Activated gamma-delta T cell (primary cell): ENCODE measurements around the gene TENM4.

Experiments
- DNase-seq: peaks from one replicate; lab custom pipeline; 2025; lab: John Stamatoyannopoulos, UW

TENM4 gene

GRCh38 chr11:79388201-79388600 lies 52.6 kb downstream of the TENM4 start:
- no peak for DNase-seq

- DNase-seq, result no peak
Measured at GRCh38 chr11:79383874-79384273, 57.0 kb downstream of the TENM4 start.

- no peak for DNase-seq
Measured at GRCh38 chr11:79382301-79383050, 58.4 kb downstream of the TENM4 start.

GRCh38 chr11:79381036-79381435 lies 59.8 kb downstream of the TENM4 start:
- DNase-seq, result no peak

- no peak for DNase-seq
Measured at GRCh38 chr11:79377406-79377805, 63.4 kb downstream of the TENM4 start.

GRCh38 chr11:79375818-79376550 lies 64.8 kb downstream of the TENM4 start:
- no peak for DNase-seq

- DNase-seq, result no peak
Measured at GRCh38 chr11:79374727-79375126, 66.1 kb downstream of the TENM4 start.

- no peak for DNase-seq
Measured at GRCh38 chr11:79371724-79372123, 69.1 kb downstream of the TENM4 start.

- DNase-seq, result no peak
Measured at GRCh38 chr11:79371152-79371551, 69.7 kb downstream of the TENM4 start.

GRCh38 chr11:79369055-79369454 lies 71.8 kb downstream of the TENM4 start:
- DNase-seq, result no peak

- DNase-seq, result no peak
Measured at GRCh38 chr11:79367844-79368243, 73.0 kb downstream of the TENM4 start.

GRCh38 chr11:79366218-79366617 lies 74.6 kb downstream of the TENM4 start:
- DNase-seq, result no peak

- DNase-seq, result no peak
Measured at GRCh38 chr11:79363861-79364378, 76.9 kb downstream of the TENM4 start.

GRCh38 chr11:79363256-79363655 lies 77.6 kb downstream of the TENM4 start:
- DNase-seq, result no peak

GRCh38 chr11:79362821-79363220 lies 78.0 kb downstream of the TENM4 start:
- DNase-seq, result no peak

- no peak for DNase-seq
Measured at GRCh38 chr11:79362206-79362757, 78.5 kb downstream of the TENM4 start.

- DNase-seq, result no peak
Measured at GRCh38 chr11:79358258-79358657, 82.6 kb downstream of the TENM4 start.

GRCh38 chr11:79353706-79354105 lies 87.1 kb downstream of the TENM4 start:
- no peak for DNase-seq

- no peak for DNase-seq
Measured at GRCh38 chr11:79352349-79352703, 88.5 kb downstream of the TENM4 start.

- DNase-seq, result no peak
Measured at GRCh38 chr11:79348976-79349682, 91.7 kb downstream of the TENM4 start.

GRCh38 chr11:79346021-79346420 lies 94.8 kb downstream of the TENM4 start:
- no peak for DNase-seq

GRCh38 chr11:79344753-79345294 lies 96.0 kb downstream of the TENM4 start:
- no peak for DNase-seq
